Thoracic aorta (tissue), 2 donors: ENCODE data around the gene DISP3. TPM values are rescaled to one million over a fixed set of nuclear protein-coding genes. Genes with fewer than 3 reads are reported as not detected.

Experiments used
- ATAC-seq: fragments of 150-250 bp; one replicate; pipeline ENCODE4 v1.8.0; 2017; ENCODE audit warnings: low read depth; ENCODE audit not compliant: insufficient number of reproducible peaks, low FRiP score
- DNase-seq: peaks from one replicate; pipeline ENCODE4 v3.0.0-alpha.2; 2020; ENCODE audit warnings: low spot score
- H3K27ac ChIP-seq, 2 donors: fragments of 200-600 bp; sonication (generic); 1 replicate in 1 of 2; 2 replicates in 1 of 2; pipeline ENCODE4 v1.5.1; 2016; ENCODE audit warnings: mild to moderate bottlenecking in 2 of 2, moderate library complexity in 2 of 2
- H3K27me3 ChIP-seq: fragments of 200-600 bp; sonication (generic); replicated peaks from 2 replicates; pipeline ENCODE4 v1.6.0; 2016; ENCODE audit warnings: mild to moderate bottlenecking; ENCODE audit not compliant: insufficient read depth
- H3K36me3 ChIP-seq: fragments of 200-600 bp; sonication (generic); one replicate; pipeline ENCODE4 v1.5.1; 2016
- H3K4me1 ChIP-seq, 2 donors: fragments of 200-600 bp; sonication (generic); 1 replicate in 1 of 2; 2 replicates in 1 of 2; pipeline versions ENCODE4 v1.5.1 to v1.6.0; 2016; ENCODE audit warnings: low read depth in 2 of 2, mild to moderate bottlenecking in 1 of 2; ENCODE audit not compliant: control insufficient read depth in 1 of 2
- H3K4me3 ChIP-seq: fragments of 200-600 bp; sonication (generic); 2 replicates; pipeline ENCODE4 v1.5.1; 2016; ENCODE audit warnings: mild to moderate bottlenecking
- H3K9me3 ChIP-seq: fragments of 200-600 bp; sonication (generic); 2 replicates; pipeline ENCODE4 v1.5.1; 2016
- CTCF ChIP-seq: fragments of 200-600 bp; sonication (generic); IDR thresholded peaks from one replicate; pipeline ENCODE4 v1.5.1; 2019; ENCODE audit warnings: antibody characterized with exemption
- total RNA-seq, 2 donors: library from RNA; depleted of rRNA; stranded (reverse); fragments of >200 nt; gene quantifications; one replicate each; pipeline versions ENCODE4 v1.1.0 to v1.2.3, GENCODE V29; 2016

The DISP3 gene
- total RNA-seq, 2 donors from 2014 or later, result not detected

GRCh38 chr1:11562664-11563063, 83.7 kb downstream of the DISP3 start:
- no peak for ATAC-seq
- Histone ChIP-seq H3K27me3 (no peaks in the 10 kb centered on the region), H3K36me3 (no peaks in the 10 kb centered on the region), H3K9me3 (no peaks in the 10 kb centered on the region), H3K27ac (no peak overlapping the region), H3K4me3 (no peak overlapping the region), H3K4me1 (no peaks in the 10 kb centered on the region)
- no peak for TF ChIP-seq CTCF
- no peak for DNase-seq

- Histone ChIP-seq H3K27me3 (no peaks in the 10 kb centered on the region), H3K4me3 (no peak overlapping the region), H3K27ac (no peak overlapping the region), H3K4me1 (no peaks in the 10 kb centered on the region), H3K36me3 (no peaks in the 10 kb centered on the region), H3K9me3 (no peaks in the 10 kb centered on the region)
- ATAC-seq (no peak), DNase-seq (no peak)
- TF ChIP-seq CTCF, result no peak
Measured at GRCh38 chr1:11563560-11564069, 84.7 kb downstream of the DISP3 start.

- TF ChIP-seq CTCF, result no peak
- H3K4me1 ChIP-seq, result no peaks in the 10 kb centered on the region
- DNase-seq (no peak), ATAC-seq (no peak)
- no peaks in the 10 kb centered on the region for H3K9me3 ChIP-seq
- no peak overlapping the region for H3K27ac ChIP-seq
- H3K36me3 ChIP-seq, result no peaks in the 10 kb centered on the region
- H3K27me3 ChIP-seq, result no peaks in the 10 kb centered on the region
- no peak overlapping the region for H3K4me3 ChIP-seq
Measured at GRCh38 chr1:11564237-11564636, 85.3 kb downstream of the DISP3 start.

- Histone ChIP-seq H3K27ac (no peak overlapping the region), H3K27me3 (no peaks in the 10 kb centered on the region), H3K9me3 (no peaks in the 10 kb centered on the region), H3K4me3 (no peak overlapping the region), H3K36me3 (no peaks in the 10 kb centered on the region), H3K4me1 (no peaks in the 10 kb centered on the region)
- TF ChIP-seq CTCF, result no peak
- no peak for ATAC-seq
- no peak for DNase-seq
Measured at GRCh38 chr1:11566042-11566850, 87.3 kb downstream of the DISP3 start.

- TF ChIP-seq CTCF, result no peak
- ATAC-seq (no peak), DNase-seq (no peak)
- H3K9me3 ChIP-seq, result no peaks in the 10 kb centered on the region
- H3K4me3 ChIP-seq, result no peak overlapping the region
- H3K36me3 ChIP-seq, result no peaks in the 10 kb centered on the region
- no peaks in the 10 kb centered on the region for H3K27me3 ChIP-seq
- no peak overlapping the region for H3K27ac ChIP-seq
- H3K4me1 ChIP-seq, result no peaks in the 10 kb centered on the region
Measured at GRCh38 chr1:11567244-11568065, 88.5 kb downstream of the DISP3 start.
